ENCODE results near the gene RSF1.

Gene RSF1

GRCh38 chr11:77630157-77630710, 190.3 kb downstream of the RSF1 start:
- no peak for TF ChIP-seq CTCF (conservative IDR thresholded peaks at IDR 0.05; ENCODE audit: control insufficient read depth, insufficient read depth, low read depth, low read length)
- DNase-seq (ENCODE audit: low read depth), result no peak
- no peak overlapping the region for H3K4me3 ChIP-seq (ENCODE audit: control insufficient read depth, low read depth, low read length)

- no peak overlapping the region for H3K4me3 ChIP-seq (ENCODE audit: control insufficient read depth, low read depth, low read length)
- peak; percentile 57 for DNase-seq (ENCODE audit: low read depth)
- peak; percentile 82 for TF ChIP-seq CTCF (conservative IDR thresholded peaks at IDR 0.05; ENCODE audit: control insufficient read depth, insufficient read depth, low read depth, low read length)
These were observed 200.8 kb downstream of the RSF1 start for GRCh38 chr11:77619576-77620198.

GRCh38 chr11:77617892-77618291, 202.6 kb downstream of the RSF1 start:
- no peak overlapping the region for H3K4me3 ChIP-seq (ENCODE audit: control insufficient read depth, low read depth, low read length)
- no peak for TF ChIP-seq CTCF (conservative IDR thresholded peaks at IDR 0.05; ENCODE audit: control insufficient read depth, insufficient read depth, low read depth, low read length)
- DNase-seq (ENCODE audit: low read depth), result no peak

- no peak overlapping the region for H3K4me3 ChIP-seq (ENCODE audit: control insufficient read depth, low read depth, low read length)
- DNase-seq (ENCODE audit: low read depth), result no peak
- no peak for TF ChIP-seq CTCF (conservative IDR thresholded peaks at IDR 0.05; ENCODE audit: control insufficient read depth, insufficient read depth, low read depth, low read length)
These were observed 208.6 kb downstream of the RSF1 start for GRCh38 chr11:77611921-77612320.
